GM12864 (cell line): ENCODE data around the gene TMEM164.
A peak's percentile ranks its signal among the peaks of the same experiment; 100 is the strongest.

Experiments used
- DNase-seq: peaks from one replicate; pipeline ENCODE4 v3.0.0-alpha.2; 2011; ENCODE audit warnings: low read depth
- H3K4me3 ChIP-seq: 2 replicates; pipeline ENCODE4 v1.5.1; 2011; ENCODE audit warnings: mild to moderate bottlenecking, low read depth, low read length, control low read depth
- TF ChIP-seq, protein P1 (sequence below): IDR thresholded peaks from 2 replicates; pipeline ENCODE4 v1.5.1; 2011; ENCODE audit warnings: low read depth, mild to moderate bottlenecking, moderate library complexity, low read length, control low read depth, inconsistent platforms; ENCODE audit errors: missing control alignments

TMEM164 gene

DNA sequence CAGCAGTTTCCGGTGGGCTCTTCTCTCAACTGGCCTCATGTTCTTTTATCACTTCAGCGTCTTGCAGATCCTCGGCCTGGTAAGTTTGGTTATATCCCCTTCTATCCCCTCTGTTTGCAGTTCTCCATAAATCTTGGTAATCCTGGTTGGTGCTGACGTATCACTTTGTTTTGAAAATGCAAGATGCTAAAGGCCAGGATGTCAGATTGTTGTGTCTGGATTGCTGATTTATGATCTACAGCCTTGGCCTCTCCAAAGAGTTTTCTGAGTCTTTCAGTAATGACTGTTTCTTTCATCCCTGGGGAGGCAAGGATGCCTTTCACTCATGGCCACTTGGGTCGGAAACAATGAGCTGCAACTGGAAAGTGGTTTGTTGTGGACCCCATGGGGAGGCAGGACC, 168.5 kb downstream of the TMEM164 start:
- H3K4me3 ChIP-seq, result no peak overlapping the region
- no peak for DNase-seq
- TF ChIP-seq, protein P1, sequence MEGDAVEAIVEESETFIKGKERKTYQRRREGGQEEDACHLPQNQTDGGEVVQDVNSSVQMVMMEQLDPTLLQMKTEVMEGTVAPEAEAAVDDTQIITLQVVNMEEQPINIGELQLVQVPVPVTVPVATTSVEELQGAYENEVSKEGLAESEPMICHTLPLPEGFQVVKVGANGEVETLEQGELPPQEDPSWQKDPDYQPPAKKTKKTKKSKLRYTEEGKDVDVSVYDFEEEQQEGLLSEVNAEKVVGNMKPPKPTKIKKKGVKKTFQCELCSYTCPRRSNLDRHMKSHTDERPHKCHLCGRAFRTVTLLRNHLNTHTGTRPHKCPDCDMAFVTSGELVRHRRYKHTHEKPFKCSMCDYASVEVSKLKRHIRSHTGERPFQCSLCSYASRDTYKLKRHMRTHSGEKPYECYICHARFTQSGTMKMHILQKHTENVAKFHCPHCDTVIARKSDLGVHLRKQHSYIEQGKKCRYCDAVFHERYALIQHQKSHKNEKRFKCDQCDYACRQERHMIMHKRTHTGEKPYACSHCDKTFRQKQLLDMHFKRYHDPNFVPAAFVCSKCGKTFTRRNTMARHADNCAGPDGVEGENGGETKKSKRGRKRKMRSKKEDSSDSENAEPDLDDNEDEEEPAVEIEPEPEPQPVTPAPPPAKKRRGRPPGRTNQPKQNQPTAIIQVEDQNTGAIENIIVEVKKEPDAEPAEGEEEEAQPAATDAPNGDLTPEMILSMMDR, result no peak

DNA sequence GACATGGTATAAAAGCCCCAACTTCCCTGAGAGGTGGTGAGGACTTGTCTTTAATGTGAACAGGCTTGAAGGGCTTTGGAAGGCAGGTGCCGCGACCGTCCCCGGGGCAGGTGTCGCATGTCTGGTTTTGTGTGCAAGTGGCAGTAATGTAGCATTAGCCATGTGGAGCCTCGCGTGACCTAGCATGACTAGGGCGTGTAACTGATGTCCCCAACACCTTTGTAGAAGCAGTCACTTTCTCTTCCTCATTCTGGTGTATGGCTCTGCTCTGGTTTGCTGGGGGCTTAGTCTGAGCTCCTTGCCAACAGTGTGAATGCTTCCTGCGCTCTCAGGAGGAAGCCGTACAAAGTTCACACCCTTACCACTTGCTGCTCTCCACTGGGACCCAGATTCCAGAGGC, 169.3 kb downstream of the TMEM164 start:
- H3K4me3 ChIP-seq, result no peak overlapping the region
- peak; percentile 55 for DNase-seq
- TF ChIP-seq, protein P1, result no peak

DNA sequence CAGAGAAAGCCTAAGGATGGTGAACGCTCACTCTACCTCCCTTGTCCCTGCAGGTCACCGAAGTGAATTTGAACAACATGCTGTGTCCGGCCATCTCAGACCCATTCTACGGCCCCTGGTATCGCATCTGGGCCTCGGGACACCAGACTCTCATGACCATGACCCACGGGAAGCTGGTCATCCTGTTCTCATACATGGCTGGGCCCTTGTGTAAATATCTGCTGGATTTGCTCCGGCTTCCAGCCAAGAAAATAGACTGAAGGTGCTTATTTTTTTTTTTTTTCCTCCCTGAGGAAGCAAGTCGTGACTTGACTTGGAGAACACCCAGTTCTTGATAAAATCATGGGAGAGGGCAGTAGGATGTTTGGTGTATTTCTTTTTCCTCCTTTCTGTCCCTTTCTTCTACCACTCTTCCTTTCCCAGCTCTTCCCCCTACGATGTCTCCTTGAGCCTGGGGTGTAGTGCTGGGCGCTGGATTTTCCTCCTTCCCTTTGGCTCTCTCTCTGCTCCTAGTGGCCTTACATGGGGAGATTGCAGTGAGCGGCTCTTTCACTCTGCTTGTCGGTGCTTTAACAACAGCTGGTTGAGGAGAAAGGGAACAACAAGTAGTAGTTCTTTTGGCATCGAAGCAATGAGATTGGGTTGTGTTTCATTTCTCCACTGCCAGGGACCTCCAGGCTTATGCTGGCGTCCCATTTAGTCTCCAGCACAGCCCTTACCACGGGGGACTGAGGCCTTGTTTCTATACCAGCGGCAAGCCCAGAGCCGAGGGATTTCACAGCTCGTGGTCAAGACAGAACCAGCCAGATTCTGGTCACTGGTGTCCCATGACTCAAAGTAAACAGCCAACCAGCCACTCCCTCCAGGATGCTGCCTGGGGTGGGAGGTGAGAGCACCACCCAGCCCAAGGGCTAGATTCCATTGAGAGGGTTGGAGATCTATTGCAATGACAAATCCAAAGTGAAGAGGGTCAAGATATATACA, 170.6 kb downstream of the TMEM164 start:
- no peak for DNase-seq
- H3K4me3 ChIP-seq, result no peak overlapping the region
- TF ChIP-seq, protein P1, result no peak

DNA sequence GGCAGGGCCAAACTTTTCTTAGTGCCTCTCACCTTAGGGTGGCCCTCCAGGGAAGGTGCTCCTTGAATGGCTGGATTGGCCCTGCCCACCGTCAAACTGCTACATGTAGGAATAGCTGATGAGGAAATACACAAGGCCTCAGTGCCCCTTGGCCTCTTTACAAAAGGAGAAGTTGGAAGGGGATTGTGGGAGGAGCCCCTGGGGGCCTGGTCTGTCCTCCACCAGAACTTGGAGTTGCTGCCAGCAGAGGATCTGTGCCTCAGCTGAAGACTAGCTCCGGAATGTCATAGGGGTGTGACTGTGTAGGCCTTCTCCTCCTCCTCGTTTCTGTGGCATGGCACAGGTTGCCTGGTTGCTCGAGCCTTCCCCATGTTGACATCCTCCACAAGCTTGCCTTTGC, 172.2 kb downstream of the TMEM164 start:
- H3K4me3 ChIP-seq, result no peak overlapping the region
- no peak for DNase-seq
- TF ChIP-seq, protein P1, result no peak

DNA sequence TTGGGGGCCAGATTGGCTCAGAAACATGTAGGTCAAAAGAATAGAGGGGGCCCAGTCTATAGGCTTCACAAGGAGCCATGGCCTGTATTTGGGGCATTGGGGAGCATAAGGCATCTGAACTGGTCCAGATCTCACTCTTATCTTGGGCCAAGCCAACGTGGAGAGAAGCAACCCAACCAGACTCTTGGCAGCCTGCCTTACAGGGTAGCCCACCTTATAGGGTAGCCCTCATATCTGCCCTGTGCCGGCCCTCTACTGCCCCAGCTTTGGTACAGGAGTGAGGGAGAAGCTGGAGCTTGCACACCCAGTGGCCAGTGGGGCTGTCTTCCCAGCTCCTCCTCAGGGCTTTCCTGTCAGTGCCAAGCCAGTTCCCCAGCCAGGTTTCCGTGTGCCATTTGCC, 172.8 kb downstream of the TMEM164 start:
- TF ChIP-seq, protein P1, result no peak
- no peak for DNase-seq
- no peak overlapping the region for H3K4me3 ChIP-seq

DNA sequence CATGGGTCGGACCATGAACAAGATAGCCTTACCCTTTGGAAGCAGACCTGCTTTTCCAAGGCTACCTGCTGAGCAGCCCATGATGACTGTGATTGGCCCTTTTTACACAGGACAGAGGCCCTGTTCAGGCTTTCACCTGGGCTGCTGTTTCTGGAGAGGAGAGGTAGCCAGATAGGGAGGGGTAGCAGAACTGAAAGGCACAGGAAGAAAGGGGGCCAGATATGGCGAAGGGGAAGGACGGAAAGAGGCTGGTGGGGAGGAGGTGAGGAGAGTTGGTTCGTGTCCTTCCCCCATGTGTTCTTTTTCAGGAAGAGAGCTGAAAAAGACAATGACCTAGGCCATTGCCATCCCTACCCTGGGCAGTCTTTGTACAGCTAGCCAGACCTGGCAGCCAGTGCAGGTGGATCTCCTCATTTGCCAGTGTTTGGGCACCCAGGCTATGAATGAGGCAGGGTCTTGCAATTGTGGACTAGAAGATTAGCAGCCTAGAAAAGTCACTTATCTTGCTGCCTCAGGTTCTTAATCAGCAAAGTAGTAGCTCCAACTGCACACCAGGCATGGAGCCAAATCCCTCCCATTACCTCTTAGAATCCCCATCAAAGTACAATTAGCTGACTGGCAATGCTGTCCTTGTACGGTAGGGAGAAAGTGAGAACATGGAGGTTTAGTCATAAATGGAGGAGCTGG, 175.4 kb downstream of the TMEM164 start:
- no peak overlapping the region for H3K4me3 ChIP-seq
- no peak for DNase-seq
- TF ChIP-seq, protein P1, result no peak
